Measurements from ENCODE around the gene L3MBTL4. TPM values are rescaled to one million over a fixed set of nuclear protein-coding genes. Genes with fewer than 3 reads are reported as not detected.

The L3MBTL4 gene
- total and polyA plus RNA-seq, 7 donors = 1.2 to 5.7 (median 3.4) TPM

- Histone ChIP-seq H3K27ac (no peak overlapping the region), H3K9me3 (peaks cover 0 to 7% (median 6%) of the 10 kb centered on the region in 4 donors), H3K36me3 (no peaks in the 10 kb centered on the region), H3K4me1 (no peaks in the 10 kb centered on the region), H3K4me3 (no peak overlapping the region), H3K27me3 (no peaks in the 10 kb centered on the region)
- 84 to 86% methylated on average over 2 of the region's 2 CpGs for WGBS, 2 donors
- TF ChIP-seq POLR2A (IDR thresholded peaks at IDR 0.05) = no peak
- no peak for TF ChIP-seq CTCF (IDR thresholded peaks at IDR 0.05)
- TF ChIP-seq POLR2AphosphoS5 (IDR thresholded peaks at IDR 0.05) = no peak
- TF ChIP-seq EP300 (IDR thresholded peaks at IDR 0.05) = no peak
- intact Hi-C loops (cut with DNase I) = no loop called here
- DNase-seq = no peak
Observed at GRCh38 chr18:6327895-6328620, 86.7 kb downstream of the L3MBTL4 start.

GRCh38 chr18:6327485-6327884 is 87.2 kb downstream of the L3MBTL4 start:
- 75 to 78% methylated on average over 4 of the region's 4 CpGs for WGBS, 2 donors
- TF ChIP-seq CTCF (IDR thresholded peaks at IDR 0.05) (no peak), POLR2A (IDR thresholded peaks at IDR 0.05) (no peak), POLR2AphosphoS5 (IDR thresholded peaks at IDR 0.05) (no peak), EP300 (IDR thresholded peaks at IDR 0.05) (no peak)
- Histone ChIP-seq H3K4me3 (no peak overlapping the region), H3K4me1 (no peaks in the 10 kb centered on the region), H3K27me3 (no peaks in the 10 kb centered on the region), H3K36me3 (no peaks in the 10 kb centered on the region), H3K27ac (no peak overlapping the region), H3K9me3 (peaks cover 0 to 11% (median 7%) of the 10 kb centered on the region in 4 donors)
- DNase-seq = no peak
- intact Hi-C loops (cut with DNase I) = no loop called here

GRCh38 chr18:6326566-6326965 is 88.1 kb downstream of the L3MBTL4 start:
- no peak for TF ChIP-seq EP300 (IDR thresholded peaks at IDR 0.05)
- TF ChIP-seq CTCF (IDR thresholded peaks at IDR 0.05) = no peak
- no peak for TF ChIP-seq POLR2AphosphoS5 (IDR thresholded peaks at IDR 0.05)
- no peak for TF ChIP-seq POLR2A (IDR thresholded peaks at IDR 0.05)
- H3K4me3 ChIP-seq = no peak overlapping the region
- H3K9me3 ChIP-seq = peaks cover 0 to 11% (median 7%) of the 10 kb centered on the region in 4 donors
- 87 to 88% methylated on average over 2 of the region's 2 CpGs for WGBS, 2 donors
- DNase-seq = no peak
- H3K4me1 ChIP-seq = no peaks in the 10 kb centered on the region
- H3K27me3 ChIP-seq = no peaks in the 10 kb centered on the region
- intact Hi-C loops (cut with DNase I) = no loop called here
- H3K36me3 ChIP-seq = no peaks in the 10 kb centered on the region
- no peak overlapping the region for H3K27ac ChIP-seq

- H3K27ac ChIP-seq = no peak overlapping the region
- 84 to 89% methylated on average over 1 of the region's 1 CpG for WGBS, 2 donors
- no peaks in the 10 kb centered on the region for H3K4me1 ChIP-seq
- DNase-seq = no peak
- intact Hi-C loops (cut with DNase I) = no loop called here
- peaks cover 0 to 11% (median 7%) of the 10 kb centered on the region in 4 donors for H3K9me3 ChIP-seq
- no peak overlapping the region for H3K4me3 ChIP-seq
- no peaks in the 10 kb centered on the region for H3K27me3 ChIP-seq
- TF ChIP-seq CTCF (IDR thresholded peaks at IDR 0.05) (no peak), POLR2AphosphoS5 (IDR thresholded peaks at IDR 0.05) (no peak), POLR2A (IDR thresholded peaks at IDR 0.05) (no peak), EP300 (IDR thresholded peaks at IDR 0.05) (no peak)
- H3K36me3 ChIP-seq = no peaks in the 10 kb centered on the region
Observed at GRCh38 chr18:6323319-6323889, 91.3 kb downstream of the L3MBTL4 start.

Measured in sigmoid colon (tissue), 7 donors.